Heart left ventricle (tissue), 13 donors: ENCODE data around the gene SAMD15.

Experiments used
- POLR2A ChIP-seq, 2 donors: fragments of 450-650 bp; IDR thresholded peaks; one replicate each; pipeline ENCODE4 v1.6.1; 2017; ENCODE audit warnings: antibody characterized with exemption in 2 of 2, mild to moderate bottlenecking in 2 of 2, moderate library complexity in 2 of 2
- TF ChIP-seq, protein P1 (sequence below), 12 donors: fragments of 200-600 bp; sonication (generic) in 4 of 12; IDR thresholded peaks; one replicate each; pipeline versions ENCODE4 v1.5.0 to v1.8.0; 2018 to 2022; ENCODE audit warnings: antibody characterized with exemption in 12 of 12, mild to moderate bottlenecking in 5 of 12
- donor health status: ischemic (EF 13 %, LVEDD 7.1; RV severe dilation, severe dysfunction).
- donor health status: DM: no; HTN: yes; CAD: no.
- donor health status: DM: no; HTN: no; CAD: no.
- donor health status: ischemic (EF 25% LVEDD 6.9; RV normal size, moderate dysfunction).
- donor health status: ischemic (EF 25% LVEDD 5.7; RV mildly dilated, moderate dysfunction).
- donor health status: ischemic (EF 35%, LVEDD 5.7; RV mildly dilated, moderate dysfunction).
- donor health status: nonischemic (EF 11% LVEDD 7.7; RV severe dilation, severe dysfunction).
- donor health status: DM: yes; HTN: yes; CAD: no.
- donor health status: PGD.
- donor health status: ischemic (EF 29% LVEDD 5.4; RV normal size, mild dysfunction).
- donor health status: nonischemic (EF 23%, LVEDD 6.1; RV moderate dilation, normal function).

DNA sequence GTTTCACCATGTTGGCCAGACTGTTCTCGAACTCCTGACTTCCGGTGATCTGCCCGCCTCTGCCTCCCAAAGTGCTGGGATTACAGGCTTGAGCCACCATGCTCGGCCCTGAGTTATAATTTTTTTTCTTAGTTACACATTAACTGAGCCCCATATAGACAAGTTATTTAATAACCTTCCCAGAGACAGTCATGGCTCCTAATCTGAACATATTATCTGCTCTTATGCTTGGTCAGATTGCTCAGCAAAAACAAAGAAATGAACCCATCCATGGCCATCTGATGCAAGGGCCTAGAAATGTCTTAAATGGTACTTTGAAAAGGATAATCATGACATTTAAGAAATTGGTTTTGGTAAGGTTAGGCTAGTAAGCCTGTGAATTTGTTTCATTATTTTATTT is 13.0 kb downstream of the SAMD15 start:
- no peak for TF ChIP-seq POLR2A (IDR thresholded peaks at IDR 0.05)
- TF ChIP-seq, protein P1, sequence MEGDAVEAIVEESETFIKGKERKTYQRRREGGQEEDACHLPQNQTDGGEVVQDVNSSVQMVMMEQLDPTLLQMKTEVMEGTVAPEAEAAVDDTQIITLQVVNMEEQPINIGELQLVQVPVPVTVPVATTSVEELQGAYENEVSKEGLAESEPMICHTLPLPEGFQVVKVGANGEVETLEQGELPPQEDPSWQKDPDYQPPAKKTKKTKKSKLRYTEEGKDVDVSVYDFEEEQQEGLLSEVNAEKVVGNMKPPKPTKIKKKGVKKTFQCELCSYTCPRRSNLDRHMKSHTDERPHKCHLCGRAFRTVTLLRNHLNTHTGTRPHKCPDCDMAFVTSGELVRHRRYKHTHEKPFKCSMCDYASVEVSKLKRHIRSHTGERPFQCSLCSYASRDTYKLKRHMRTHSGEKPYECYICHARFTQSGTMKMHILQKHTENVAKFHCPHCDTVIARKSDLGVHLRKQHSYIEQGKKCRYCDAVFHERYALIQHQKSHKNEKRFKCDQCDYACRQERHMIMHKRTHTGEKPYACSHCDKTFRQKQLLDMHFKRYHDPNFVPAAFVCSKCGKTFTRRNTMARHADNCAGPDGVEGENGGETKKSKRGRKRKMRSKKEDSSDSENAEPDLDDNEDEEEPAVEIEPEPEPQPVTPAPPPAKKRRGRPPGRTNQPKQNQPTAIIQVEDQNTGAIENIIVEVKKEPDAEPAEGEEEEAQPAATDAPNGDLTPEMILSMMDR (IDR thresholded peaks at IDR 0.05), result no peak
